OCI-LY3 (cell line): Measurements from ENCODE around the gene OR2T2.
A peak's percentile ranks its signal among the peaks of the same experiment; 100 is the strongest.
"Not testable (repeated sequence)": the region's sequence is repeated elsewhere in the genome, so short reads cannot be mapped to it uniquely, and the experiment has no call there.

Experiments used
- H2AFZ ChIP-seq: fragments of 200-600, 300-600 bp; shearing (Covaris generic); 2 replicates; pipeline ENCODE4 v1.6.0; 2014; ENCODE audit warnings: antibody characterized with exemption, low read depth, low read length
- H3K27ac ChIP-seq: fragments of 200-600, 300-600 bp; sonication (generic); 2 replicates; pipeline ENCODE4 v1.5.1; 2014; ENCODE audit warnings: mild to moderate bottlenecking, low read length, moderate library complexity, mixed read lengths
- H3K27me3 ChIP-seq: fragments of 200-600, 300-600 bp; sonication (generic); 2 replicates; pipeline ENCODE4 v1.6.1; 2014; ENCODE audit warnings: low read depth, low read length, mixed read lengths
- H3K36me3 ChIP-seq: fragments of 200-600, 300-600 bp; sonication (generic); replicated peaks from 2 replicates; pipeline ENCODE3; 2014; ENCODE audit warnings: low read depth, low read length, mixed read lengths
- H3K4me1 ChIP-seq: fragments of 300-600, 200-600 bp; sonication (generic); 2 replicates; pipeline ENCODE4 v1.6.1; 2014; ENCODE audit warnings: low read length, mixed read lengths
- H3K4me2 ChIP-seq: fragments of 200-600, 300-600 bp; sonication (generic); 2 replicates; pipeline ENCODE4 v1.6.1; 2014; ENCODE audit warnings: low read length, mixed read lengths
- H3K4me3 ChIP-seq: fragments of 300-600, 200-600 bp; sonication (generic); 2 replicates; pipeline ENCODE4 v1.5.1; 2014; ENCODE audit warnings: antibody characterized with exemption, mild to moderate bottlenecking, low read length, moderate library complexity
- H3K79me2 ChIP-seq: fragments of 300-600, 200-600 bp; shearing (Covaris generic); 2 replicates; pipeline ENCODE4 v1.6.1; 2014; ENCODE audit warnings: mild to moderate bottlenecking, low read length, mixed read lengths
- H3K9ac ChIP-seq: fragments of 300-600, 200-600 bp; shearing (Covaris generic); 2 replicates; pipeline ENCODE4 v1.6.0; 2014; ENCODE audit warnings: mild to moderate bottlenecking, low read length, moderate library complexity
- H3K9me3 ChIP-seq: fragments of 200-600, 300-600 bp; shearing (Covaris generic); 2 replicates; pipeline ENCODE4 v1.6.1; 2014; ENCODE audit warnings: low read length, mixed read lengths; ENCODE audit not compliant: insufficient read depth
- H4K20me1 ChIP-seq: fragments of 200-600, 300-600 bp; sonication (generic); 2 replicates; pipeline ENCODE4 v1.6.1; 2016; ENCODE audit warnings: low read length, mixed read lengths; ENCODE audit not compliant: insufficient read depth
- CTCF ChIP-seq: fragments of 200-600, 300-600 bp; sonication (generic); IDR thresholded peaks from 2 replicates; pipeline ENCODE4 v1.5.1; 2014; ENCODE audit warnings: antibody characterized with exemption, low read length, low read depth
- EZH2phosphoT487 ChIP-seq: fragments of 200-600 bp; shearing (Covaris generic); IDR thresholded peaks from 2 replicates; pipeline ENCODE4 v1.6.1; 2018; ENCODE audit warnings: antibody characterized with exemption, mixed run types, low read depth

The OR2T2 gene

GRCh38 chr1:248416226-248416625, 29.2 kb upstream of the OR2T2 start:
- Histone ChIP-seq H3K36me3 (peaks cover 2% of the 10 kb centered on the region), H3K27ac (no peak overlapping the region), H3K4me2 (no peak overlapping the region), H3K27me3 (no peaks in the 10 kb centered on the region), H3K4me3 (no peak overlapping the region), H3K4me1 (no peaks in the 10 kb centered on the region), H4K20me1 (no peaks in the 10 kb centered on the region), H2AFZ (no peak overlapping the region), H3K79me2 (no peaks in the 10 kb centered on the region), H3K9ac (no peak overlapping the region), H3K9me3 (peaks cover 10% of the 10 kb centered on the region; the same call in 1 of the 2 replicates)
- TF ChIP-seq EZH2phosphoT487 (no peak), CTCF (no peak)

- H3K79me2 ChIP-seq: no peaks in the 10 kb centered on the region
- no peaks in the 10 kb centered on the region for H4K20me1 ChIP-seq
- H3K9ac ChIP-seq: no peak overlapping the region
- no peak overlapping the region for H3K27ac ChIP-seq
- H3K36me3 ChIP-seq: peaks cover 2% of the 10 kb centered on the region
- peaks cover 17% of the 10 kb centered on the region; the same call in 1 of the 2 replicates for H3K9me3 ChIP-seq
- no peaks in the 10 kb centered on the region for H3K4me1 ChIP-seq
- no peak overlapping the region for H2AFZ ChIP-seq
- no peak overlapping the region for H3K4me3 ChIP-seq
- no peak overlapping the region for H3K4me2 ChIP-seq
- no peaks in the 10 kb centered on the region for H3K27me3 ChIP-seq
- TF ChIP-seq EZH2phosphoT487 (no peak), CTCF (no peak)
These were observed 27.6 kb upstream of the OR2T2 start for GRCh38 chr1:248417854-248418253.

- H3K27me3 ChIP-seq: no peaks in the 10 kb centered on the region
- no peak overlapping the region for H3K27ac ChIP-seq
- no peaks in the 10 kb centered on the region for H3K4me1 ChIP-seq
- H3K36me3 ChIP-seq: peaks cover 2% of the 10 kb centered on the region
- TF ChIP-seq CTCF (no peak), EZH2phosphoT487 (no peak)
- H3K4me2 ChIP-seq: no peak overlapping the region
- H3K4me3 ChIP-seq: no peak overlapping the region
- no peak overlapping the region for H3K9ac ChIP-seq
- H3K9me3 ChIP-seq: peaks cover 23% of the 10 kb centered on the region; the same call in 1 of the 2 replicates
- H4K20me1 ChIP-seq: no peaks in the 10 kb centered on the region
- no peak overlapping the region for H2AFZ ChIP-seq
- H3K79me2 ChIP-seq: no peaks in the 10 kb centered on the region
These were observed 24.1 kb upstream of the OR2T2 start for GRCh38 chr1:248421384-248421783.

GRCh38 chr1:248427526-248428191, 17.8 kb upstream of the OR2T2 start:
- Histone ChIP-seq H3K4me1 (peaks cover 14% of the 10 kb centered on the region), H3K27ac (peak overlapping the region; percentile 27; the same call in 1 of the 2 replicates)
- not testable (repeated sequence) for H3K9ac ChIP-seq, H4K20me1 ChIP-seq, H3K9me3 ChIP-seq, H2AFZ ChIP-seq, H3K36me3 ChIP-seq, H3K79me2 ChIP-seq, H3K4me2 ChIP-seq, H3K4me3 ChIP-seq, H3K27me3 ChIP-seq

GRCh38 chr1:248428192-248428533, 17.3 kb upstream of the OR2T2 start:
- not testable (repeated sequence) for H3K79me2 ChIP-seq, H3K36me3 ChIP-seq, H3K9ac ChIP-seq, H4K20me1 ChIP-seq, H2AFZ ChIP-seq, H3K4me2 ChIP-seq, H3K4me3 ChIP-seq, H3K27me3 ChIP-seq, H3K9me3 ChIP-seq
- H3K4me1 ChIP-seq: peaks cover 14% of the 10 kb centered on the region
- H3K27ac ChIP-seq: peak overlapping the region; percentile 27; the same call in 1 of the 2 replicates

GRCh38 chr1:248431683-248432082, 13.8 kb upstream of the OR2T2 start:
- peaks cover 21% of the 10 kb centered on the region for H3K4me1 ChIP-seq
- H3K79me2 ChIP-seq, H4K20me1 ChIP-seq, H3K4me2 ChIP-seq, H3K36me3 ChIP-seq, H3K9me3 ChIP-seq, H3K9ac ChIP-seq, H3K4me3 ChIP-seq, H3K27ac ChIP-seq, H2AFZ ChIP-seq, H3K27me3 ChIP-seq: not testable (repeated sequence)

GRCh38 chr1:248432201-248432600, 13.2 kb upstream of the OR2T2 start:
- peak overlapping the region; percentile 15 for H3K4me2 ChIP-seq
- H3K9ac ChIP-seq, H3K36me3 ChIP-seq, H3K27ac ChIP-seq, H4K20me1 ChIP-seq, H3K4me3 ChIP-seq, H3K9me3 ChIP-seq, H3K27me3 ChIP-seq, H3K79me2 ChIP-seq: not testable (repeated sequence)
- H3K4me1 ChIP-seq: peaks cover 22% of the 10 kb centered on the region
- H2AFZ ChIP-seq: peak overlapping the region; percentile 53; the same call in 1 of the 2 replicates
